ENCODE data around the gene PON1.

DNA sequence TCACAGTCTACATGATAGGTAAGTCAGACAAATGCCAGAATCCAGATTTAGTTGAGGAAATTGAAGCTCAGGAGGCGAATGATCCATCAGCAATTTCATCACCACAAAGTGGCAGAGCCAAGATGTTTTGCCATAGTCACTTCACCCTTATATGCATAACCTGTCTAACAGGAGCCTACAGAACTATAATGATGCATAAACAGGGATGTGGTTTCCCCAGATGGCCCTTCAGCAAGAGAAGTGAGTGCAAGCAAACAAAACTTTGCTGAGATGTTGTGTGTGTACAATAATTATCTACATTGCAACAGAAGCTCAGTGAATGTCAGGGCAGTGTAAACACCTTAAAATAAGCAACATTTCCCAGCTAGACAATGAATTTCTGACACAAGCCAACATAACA, 43.3 kb upstream of the PON1 start:
- TF ChIP-seq, protein P1, sequence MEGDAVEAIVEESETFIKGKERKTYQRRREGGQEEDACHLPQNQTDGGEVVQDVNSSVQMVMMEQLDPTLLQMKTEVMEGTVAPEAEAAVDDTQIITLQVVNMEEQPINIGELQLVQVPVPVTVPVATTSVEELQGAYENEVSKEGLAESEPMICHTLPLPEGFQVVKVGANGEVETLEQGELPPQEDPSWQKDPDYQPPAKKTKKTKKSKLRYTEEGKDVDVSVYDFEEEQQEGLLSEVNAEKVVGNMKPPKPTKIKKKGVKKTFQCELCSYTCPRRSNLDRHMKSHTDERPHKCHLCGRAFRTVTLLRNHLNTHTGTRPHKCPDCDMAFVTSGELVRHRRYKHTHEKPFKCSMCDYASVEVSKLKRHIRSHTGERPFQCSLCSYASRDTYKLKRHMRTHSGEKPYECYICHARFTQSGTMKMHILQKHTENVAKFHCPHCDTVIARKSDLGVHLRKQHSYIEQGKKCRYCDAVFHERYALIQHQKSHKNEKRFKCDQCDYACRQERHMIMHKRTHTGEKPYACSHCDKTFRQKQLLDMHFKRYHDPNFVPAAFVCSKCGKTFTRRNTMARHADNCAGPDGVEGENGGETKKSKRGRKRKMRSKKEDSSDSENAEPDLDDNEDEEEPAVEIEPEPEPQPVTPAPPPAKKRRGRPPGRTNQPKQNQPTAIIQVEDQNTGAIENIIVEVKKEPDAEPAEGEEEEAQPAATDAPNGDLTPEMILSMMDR (IDR thresholded peaks at IDR 0.05 in 4 of 5, conservative IDR thresholded peaks at IDR 0.05 in 1 of 5) = no peak
- TF ChIP-seq POLR2A (IDR thresholded peaks at IDR 0.05) = no peak

All from gastrocnemius medialis (tissue), 4 donors.